Measurements from ENCODE around the gene AHSA1. TPM values are rescaled to one million over a fixed set of nuclear protein-coding genes. Genes with fewer than 3 reads are reported as not detected.
A peak's percentile ranks its signal among the peaks of the same experiment; 100 is the strongest.

Gene AHSA1
- total RNA-seq, 1 donor = 88.9 TPM

GRCh38 chr14:77491056-77491455 is 33.2 kb downstream of the AHSA1 start:
- H3K4me3 ChIP-seq (ENCODE audit: low read depth, low read length) = no peak overlapping the region
- TF ChIP-seq, protein P1, sequence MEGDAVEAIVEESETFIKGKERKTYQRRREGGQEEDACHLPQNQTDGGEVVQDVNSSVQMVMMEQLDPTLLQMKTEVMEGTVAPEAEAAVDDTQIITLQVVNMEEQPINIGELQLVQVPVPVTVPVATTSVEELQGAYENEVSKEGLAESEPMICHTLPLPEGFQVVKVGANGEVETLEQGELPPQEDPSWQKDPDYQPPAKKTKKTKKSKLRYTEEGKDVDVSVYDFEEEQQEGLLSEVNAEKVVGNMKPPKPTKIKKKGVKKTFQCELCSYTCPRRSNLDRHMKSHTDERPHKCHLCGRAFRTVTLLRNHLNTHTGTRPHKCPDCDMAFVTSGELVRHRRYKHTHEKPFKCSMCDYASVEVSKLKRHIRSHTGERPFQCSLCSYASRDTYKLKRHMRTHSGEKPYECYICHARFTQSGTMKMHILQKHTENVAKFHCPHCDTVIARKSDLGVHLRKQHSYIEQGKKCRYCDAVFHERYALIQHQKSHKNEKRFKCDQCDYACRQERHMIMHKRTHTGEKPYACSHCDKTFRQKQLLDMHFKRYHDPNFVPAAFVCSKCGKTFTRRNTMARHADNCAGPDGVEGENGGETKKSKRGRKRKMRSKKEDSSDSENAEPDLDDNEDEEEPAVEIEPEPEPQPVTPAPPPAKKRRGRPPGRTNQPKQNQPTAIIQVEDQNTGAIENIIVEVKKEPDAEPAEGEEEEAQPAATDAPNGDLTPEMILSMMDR (IDR thresholded peaks at IDR 0.05; ENCODE audit: insufficient read depth, low read depth, low read length) = no peak

DNA sequence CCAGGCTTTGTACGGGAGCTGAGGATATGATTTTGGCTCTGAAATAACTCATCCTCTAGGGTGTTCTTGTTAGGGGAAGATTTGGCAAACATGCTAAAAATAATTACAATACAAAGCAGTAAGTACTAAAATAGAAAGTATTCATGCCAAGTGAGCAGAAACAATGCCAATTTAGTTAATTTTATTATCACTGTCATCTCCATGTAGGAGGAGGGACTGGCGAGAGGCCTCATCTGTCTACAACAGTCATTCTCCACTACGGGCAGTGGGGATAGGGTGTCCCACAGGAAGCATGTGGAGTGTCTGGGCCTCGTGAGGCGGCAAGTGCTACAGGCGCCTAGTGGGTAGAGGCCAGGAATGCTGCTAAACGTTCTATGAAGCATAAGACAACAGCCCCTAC is 37.4 kb downstream of the AHSA1 start:
- TF ChIP-seq, protein P1 (IDR thresholded peaks at IDR 0.05; ENCODE audit: insufficient read depth, low read depth, low read length) = no peak
- no peak for DNase-seq (ENCODE audit: low read depth)
- H3K4me3 ChIP-seq (ENCODE audit: low read depth, low read length) = no peak overlapping the region

More at GRCh38 chr14:77491056-77491455, 33.2 kb downstream of the AHSA1 start:
- DNase-seq (ENCODE audit: low read depth) = no peak

DNA sequence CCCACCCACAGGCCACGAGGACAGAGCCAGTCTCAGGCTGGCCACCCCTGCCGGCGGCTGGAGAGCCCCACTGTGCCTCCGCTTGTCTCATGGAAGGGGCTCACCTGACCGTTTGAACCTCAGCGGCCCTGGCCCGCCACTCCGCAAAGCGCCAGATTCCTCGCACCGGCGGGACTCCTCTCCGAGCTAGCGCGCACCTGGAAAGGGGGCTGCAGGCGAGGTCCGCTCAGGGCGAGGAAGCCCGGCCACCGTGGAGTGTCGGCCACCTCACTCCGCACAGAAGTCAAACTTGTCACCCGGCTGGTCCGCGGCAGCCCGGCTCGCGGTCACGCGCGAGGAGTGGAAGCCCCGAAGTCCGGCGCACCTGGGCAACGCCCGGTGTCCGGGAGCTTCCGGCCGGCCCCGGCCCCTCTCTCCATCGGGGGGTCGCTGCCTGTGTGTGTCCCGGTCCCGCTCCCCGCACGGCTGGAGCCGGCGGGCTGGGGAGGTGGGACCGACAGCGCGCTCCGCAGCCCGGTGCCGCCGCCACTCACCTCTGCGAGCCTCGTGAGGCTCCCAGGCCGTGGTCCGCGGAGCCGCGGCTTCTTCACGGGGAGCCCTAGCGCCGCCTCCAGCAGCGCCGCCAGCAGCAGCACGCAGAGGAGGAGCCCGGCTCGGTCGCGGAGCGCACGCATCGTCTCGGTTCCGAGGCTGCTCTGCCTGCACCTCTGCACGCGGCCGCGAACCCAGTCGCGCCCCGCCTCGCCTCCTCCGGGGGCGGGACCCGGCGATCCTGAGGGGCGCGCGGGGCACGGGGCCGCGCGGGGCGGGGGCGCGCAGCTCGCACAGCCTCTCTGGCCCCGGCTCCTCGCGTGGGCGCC is 40.5 kb downstream of the AHSA1 start, which contains the start of gene ISM2:
Gene ISM2, minus strand, starts transcription at position 697 of the 860 bp plus-strand sequence. Its CDS starts 23 bp downstream, at position 674.
- TF ChIP-seq, protein P1 (IDR thresholded peaks at IDR 0.05; ENCODE audit: insufficient read depth, low read depth, low read length) = no peak
- H3K4me3 ChIP-seq (ENCODE audit: low read depth, low read length) = peak within 1 kb of the TSS; percentile 51
- DNase-seq (ENCODE audit: low read depth) = peak; percentile 34

DNA sequence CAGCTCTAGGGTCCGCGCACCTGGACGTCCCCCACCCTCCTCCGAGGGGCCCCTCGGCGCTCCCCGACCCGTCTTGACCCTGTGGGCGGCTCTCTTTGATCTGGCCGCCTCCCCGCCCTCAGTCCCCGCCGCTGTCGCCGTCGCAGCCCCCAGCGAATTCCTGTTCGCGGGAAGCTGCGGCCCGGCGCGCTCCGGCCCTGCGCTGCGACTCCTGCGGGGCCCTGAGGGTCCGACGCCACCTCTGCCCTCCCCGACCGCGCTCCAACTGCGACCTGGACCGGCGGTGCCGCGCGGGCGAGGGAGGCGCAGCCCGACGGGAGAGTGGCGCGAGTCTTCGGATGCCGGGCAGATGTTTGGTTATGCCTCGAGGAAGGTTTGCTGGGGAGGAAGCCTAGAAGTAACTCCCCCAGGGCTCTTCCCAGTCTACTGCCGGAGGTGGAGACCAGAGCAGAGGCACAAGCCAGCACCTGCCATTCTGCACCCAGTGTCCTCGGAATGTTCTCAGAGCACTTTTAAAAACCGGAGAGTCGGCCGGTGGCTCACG is 41.2 kb downstream of the AHSA1 start:
- no peak for DNase-seq (ENCODE audit: low read depth)
- TF ChIP-seq, protein P1 (IDR thresholded peaks at IDR 0.05; ENCODE audit: insufficient read depth, low read depth, low read length) = no peak
- peak overlapping the region; percentile 51 for H3K4me3 ChIP-seq (ENCODE audit: low read depth, low read length)

- TF ChIP-seq, protein P1 (IDR thresholded peaks at IDR 0.05; ENCODE audit: insufficient read depth, low read depth, low read length) = no peak
- no peak overlapping the region for H3K4me3 ChIP-seq (ENCODE audit: low read depth, low read length)
- DNase-seq (ENCODE audit: low read depth) = no peak
Observed at GRCh38 chr14:77502109-77502782, 44.4 kb downstream of the AHSA1 start.

- TF ChIP-seq, protein P1 (IDR thresholded peaks at IDR 0.05; ENCODE audit: insufficient read depth, low read depth, low read length) = no peak
- H3K4me3 ChIP-seq (ENCODE audit: low read depth, low read length) = no peak overlapping the region
- DNase-seq (ENCODE audit: low read depth) = no peak
Observed at GRCh38 chr14:77503138-77503537, 45.2 kb downstream of the AHSA1 start.

Data from fibroblast of villous mesenchyme (primary cell).